ENCODE measurements around the gene SIRT1. TPM values are rescaled to one million over a fixed set of nuclear protein-coding genes. Genes with fewer than 3 reads are reported as not detected.

The SIRT1 gene
- total and polyA plus RNA-seq, 9 of the 15 experiments (the other 6 are each of a cell fraction or from before 2014, with no cell fraction given) = 7.8 to 25.8 (median 19.1) TPM

- no peak for TF ChIP-seq POLR2H (tag; IDR thresholded peaks at IDR 0.05; ENCODE audit: low read depth)
- no peak for TF ChIP-seq SFPQ (IDR thresholded peaks at IDR 0.05; ENCODE audit: low read depth, low read length)
These were observed 75.5 kb downstream of the SIRT1 start (continued) for GRCh38 chr10:67959839-67960476.

GRCh38 chr10:67965456-67965855 is 81.0 kb downstream of the SIRT1 start:
- Histone ChIP-seq H3K9ac (ENCODE audit: insufficient read depth in 1 of 2, low read depth in 2 of 2, low read length in 2 of 2) (no peak overlapping the region), H3K79me2 (ENCODE audit: control insufficient read depth, insufficient read depth, low read length) (no peaks in the 10 kb centered on the region), H3K4me3 (no peak overlapping the region), H3K36me3 (ENCODE audit: control insufficient read depth, insufficient read depth, low read length) (peaks cover 12% of the 10 kb centered on the region; the same call in 2 of the 3 replicates), H3K4me1 (replicated peaks in 1 of 2; ENCODE audit: control insufficient read depth in 2 of 2, insufficient read depth in 2 of 2, low read length in 2 of 2) (no peaks in the 10 kb centered on the region), H3K4me2 (ENCODE audit: insufficient read depth, low read length) (no peak overlapping the region), H3K9me1 (ENCODE audit: control insufficient read depth, insufficient read depth, low read length) (no peaks in the 10 kb centered on the region), H3K27me3 (ENCODE audit: control insufficient read depth in 2 of 2, insufficient read depth in 2 of 2, low read length in 2 of 2) (no peaks in the 10 kb centered on the region), H2AFZ (ENCODE audit: low read depth, low read length) (no peak overlapping the region), H3K9me3 (replicated peaks; ENCODE audit: control insufficient read depth, insufficient read depth, low read depth, low read length) (no peaks in the 10 kb centered on the region), H3K27ac (ENCODE audit: extremely low read depth, low read depth, low read length) (no peak overlapping the region), H4K20me1 (replicated peaks; ENCODE audit: control insufficient read depth, insufficient read depth, low read length) (no peaks in the 10 kb centered on the region)
- ChIA-PET POLR2A (interaction anchor here (0.8 kb wide), 1 partner anchor 16 kb away, joined by 3 read pairs; no protein-coding TSS in a partner anchor), CTCF (ENCODE audit: low intra/inter-chr PET ratio) (no interaction called here)
- ATAC-seq (no peak), FAIRE-seq (no peak), DNase-seq (ENCODE audit: extremely low read depth in 1 of 4, low spot score in 3 of 4) (no peak)
- intact Hi-C loops (cut with micrococcal nuclease) = no loop called here
- 88% methylated on average over 2 of the region's 2 CpGs for WGBS (ENCODE audit: insufficient coverage, low coverage, missing lambda C conversion rate)
- in situ Hi-C loops (cut with MboI) = no loop called here
- no TSS peak for BruUV-seq (replicated peaks)
- TF ChIP-seq HDAC6 (IDR thresholded peaks at IDR 0.05; ENCODE audit: low read depth, low read length) (no peak), THRB (CRISPR knock-in tag; conservative IDR thresholded peaks at IDR 0.05) (no peak), SUPT5H (IDR thresholded peaks at IDR 0.05) (no peak), TAF1 (IDR thresholded peaks at IDR 0.05; ENCODE audit: control insufficient read depth, extremely low read depth, insufficient read depth, low read length, severe bottlenecking) (no peak), WHSC1 (IDR thresholded peaks at IDR 0.05; ENCODE audit: low read length) (no peak), FOXJ3 (CRISPR knock-in tag; IDR thresholded peaks at IDR 0.05) (no peak), PRMT5 (CRISPR knock-in tag; IDR thresholded peaks at IDR 0.05) (no peak), MAFG (tag; conservative IDR thresholded peaks at IDR 0.05) (0 out of 2 replicates have a peak, but pooled peaks have one; percentile 10), C11orf30 (IDR thresholded peaks at IDR 0.05; ENCODE audit: low read depth) (peak; percentile 43; the same call in 1 of the 2 replicates)

All from K562 (cell line).